Measurements from ENCODE around the gene PRLR.

DNA sequence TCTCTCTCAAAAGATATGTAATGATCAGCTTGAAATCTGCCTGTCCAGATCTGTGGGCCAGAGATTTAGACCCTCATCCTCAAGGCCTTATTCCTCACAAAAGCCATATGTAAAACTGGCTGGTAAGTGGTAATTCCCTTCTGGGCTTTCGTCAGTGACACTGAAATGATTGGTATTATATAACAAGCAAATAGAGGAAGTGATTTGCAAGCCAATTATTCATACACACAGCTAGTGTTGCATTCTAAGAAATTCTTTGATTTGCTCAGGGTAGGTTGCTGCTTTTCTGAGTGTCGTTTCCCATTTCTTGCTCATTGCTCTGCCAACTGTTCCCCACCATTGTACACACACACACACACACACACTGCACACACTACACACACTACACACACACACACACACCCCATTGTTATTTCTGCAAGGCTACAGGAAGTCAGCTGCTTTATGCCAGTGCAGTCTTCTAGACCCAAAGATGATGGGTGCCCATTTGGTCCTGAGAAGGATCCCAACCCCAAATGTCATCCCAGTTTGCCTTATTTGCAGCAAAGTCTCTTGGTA, 76.8 kb downstream of the PRLR start:
- TF ChIP-seq GATA2 (IDR thresholded peaks at IDR 0.05; ENCODE audit: low read depth, low read length) (no peak), GATA3 (IDR thresholded peaks at IDR 0.05; ENCODE audit: low read depth, low read length) (no peak)
